ENCODE data around the gene CEP128.

- TF ChIP-seq POLR2A (IDR thresholded peaks at IDR 0.05) (no peak), CTCF (IDR thresholded peaks at IDR 0.05) (no peak), EP300 (IDR thresholded peaks at IDR 0.05; ENCODE audit: low read depth) (no peak)
These were observed 186.8 kb downstream of the CEP128 start for GRCh38 chr14:80754696-80755095.

All from transverse colon (tissue), 3 donors.